GM18511 (cell line): ENCODE data around the gene ZNF48.

Experiments used
- ATAC-seq: cut with Tn5 transposase; IDR thresholded peaks from one replicate; pipeline ENCODE4 v1.9.1; 2021; ENCODE audit warnings: mild to moderate bottlenecking, moderate library complexity; ENCODE audit not compliant: unreplicated experiment

Gene ZNF48

DNA sequence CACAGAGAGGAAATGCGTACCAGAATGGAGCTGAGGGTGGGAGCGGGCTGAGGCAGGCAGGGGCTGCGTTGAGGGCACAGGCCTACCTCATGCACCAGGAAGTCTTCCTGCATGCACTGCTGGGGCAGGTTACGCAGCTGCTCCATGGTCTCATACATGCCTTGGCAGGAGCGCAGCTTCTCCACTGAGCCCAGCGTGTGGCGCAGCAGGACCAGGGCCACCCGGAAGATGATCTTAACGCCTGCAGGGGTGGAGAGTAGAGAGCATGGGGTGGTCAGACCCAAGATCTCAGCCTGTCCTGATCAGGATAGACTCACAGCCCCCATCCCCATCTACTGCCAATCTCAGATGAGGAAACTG, 36.7 kb upstream of the ZNF48 start:
- no peak for ATAC-seq

DNA sequence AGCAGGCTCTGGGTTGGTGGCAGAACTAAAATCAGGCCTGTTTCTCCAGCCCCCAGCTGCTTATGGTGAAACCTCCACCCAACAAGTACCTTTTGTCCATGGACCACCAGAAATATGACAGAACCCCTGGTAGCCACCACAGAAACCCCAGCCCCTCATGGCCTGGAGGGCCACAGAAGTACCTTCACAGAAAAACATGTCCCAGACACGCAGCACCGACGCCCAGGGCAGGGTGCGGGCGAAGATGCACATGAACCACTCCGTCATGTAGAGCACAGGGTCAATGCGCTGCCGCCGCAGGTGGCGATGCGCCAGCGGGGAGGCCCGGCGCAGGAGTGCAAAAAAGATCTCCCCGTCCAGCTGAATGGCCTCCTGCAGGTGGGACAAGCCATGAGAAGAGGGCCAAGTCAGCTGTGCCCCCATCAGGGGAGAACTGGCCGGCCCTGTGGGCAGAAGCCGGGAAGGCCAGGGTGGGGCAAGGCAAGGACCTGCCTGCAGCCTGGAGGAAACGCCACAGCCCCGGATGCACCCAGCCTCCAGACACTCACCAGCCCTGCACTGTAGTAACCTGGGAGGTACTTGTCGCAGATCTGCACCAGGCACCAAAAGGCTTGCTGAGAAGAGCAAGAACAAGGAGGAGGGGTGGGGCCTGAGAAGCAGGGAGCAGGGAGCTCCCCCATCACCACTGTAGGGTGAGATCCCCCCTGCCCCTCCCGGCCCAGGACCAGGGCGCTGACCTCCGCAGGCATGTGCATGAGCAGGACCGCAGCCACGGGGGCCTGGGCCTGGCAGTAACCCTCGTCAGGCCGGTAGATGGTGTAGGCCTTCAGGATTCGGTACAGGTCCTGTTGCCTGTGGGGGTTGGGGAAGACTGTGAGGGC, 36.0 kb upstream of the ZNF48 start:
- ATAC-seq = no peak

DNA sequence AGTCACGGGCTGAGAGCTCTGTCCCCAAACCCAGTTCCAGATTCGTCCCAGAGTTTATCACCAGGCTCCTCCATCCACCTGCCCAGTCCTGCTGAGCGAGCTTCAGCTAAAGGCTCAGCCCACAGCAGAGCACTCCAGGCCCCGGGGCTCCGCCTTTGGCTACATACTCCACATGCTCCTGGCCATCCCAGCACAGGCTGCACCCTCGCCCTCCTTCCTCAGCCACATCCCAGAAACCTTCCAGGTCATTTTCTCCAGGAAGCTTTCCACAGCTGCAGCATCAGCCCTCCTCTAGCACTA, 35.4 kb upstream of the ZNF48 start:
- ATAC-seq = no peak

DNA sequence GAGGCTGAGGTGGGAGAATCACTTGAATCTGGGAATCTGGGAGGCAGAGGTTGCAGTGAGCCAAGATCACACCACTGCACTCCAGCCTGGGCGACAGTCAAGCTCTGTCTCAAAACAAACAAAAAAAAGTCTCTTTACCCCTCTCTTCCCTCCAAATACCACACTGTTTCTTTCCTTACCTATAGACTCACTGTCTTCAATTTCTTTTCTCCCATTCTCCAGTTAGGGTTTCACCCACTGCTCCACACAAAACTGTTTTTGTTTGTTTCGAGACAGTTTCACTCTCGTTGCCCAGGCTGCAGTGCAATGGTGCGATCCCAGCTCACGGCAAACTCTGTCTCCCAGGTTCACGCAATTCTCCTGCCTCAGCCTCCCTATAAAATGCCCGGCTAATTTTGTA, 34.0 kb upstream of the ZNF48 start:
- ATAC-seq = no peak

DNA sequence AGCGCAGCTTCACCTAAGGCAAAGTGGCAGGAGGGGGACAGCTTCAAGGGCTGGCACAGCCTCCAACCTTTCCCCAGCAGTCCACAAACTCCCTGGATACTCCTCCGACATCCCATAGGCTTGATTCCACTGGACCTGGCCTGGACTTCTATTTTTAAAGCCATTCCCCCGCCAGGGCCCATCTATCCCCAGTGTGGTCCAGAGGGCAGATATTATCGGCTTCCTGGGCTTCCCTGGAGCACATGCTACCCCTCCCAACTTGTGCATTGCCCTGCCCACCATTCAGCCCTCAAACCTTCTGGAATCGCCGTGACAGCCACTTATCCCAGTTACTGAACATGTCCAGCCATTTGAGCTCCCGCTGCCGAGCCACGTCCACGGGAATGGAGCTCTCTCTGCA, 30.0 kb upstream of the ZNF48 start:
- no peak for ATAC-seq

DNA sequence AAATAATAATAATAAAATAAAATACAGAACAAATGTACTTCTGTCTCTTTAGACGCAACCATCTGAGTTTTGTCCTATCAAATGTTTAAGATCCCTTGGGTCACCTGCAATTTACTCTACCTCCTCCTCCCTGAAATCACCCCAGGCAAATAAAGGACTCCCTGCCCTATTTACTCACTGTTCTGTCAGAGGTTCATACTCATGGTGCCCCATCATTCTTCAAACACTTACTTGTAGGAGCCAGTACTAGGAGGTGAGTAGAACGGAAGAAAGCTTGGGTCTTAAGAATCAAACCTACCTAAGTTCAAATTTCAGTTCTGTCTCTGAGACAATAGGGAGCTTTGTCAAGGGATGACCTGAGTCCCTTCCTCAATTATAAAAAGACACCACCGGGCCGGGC, 28.7 kb upstream of the ZNF48 start:
- ATAC-seq = no peak

DNA sequence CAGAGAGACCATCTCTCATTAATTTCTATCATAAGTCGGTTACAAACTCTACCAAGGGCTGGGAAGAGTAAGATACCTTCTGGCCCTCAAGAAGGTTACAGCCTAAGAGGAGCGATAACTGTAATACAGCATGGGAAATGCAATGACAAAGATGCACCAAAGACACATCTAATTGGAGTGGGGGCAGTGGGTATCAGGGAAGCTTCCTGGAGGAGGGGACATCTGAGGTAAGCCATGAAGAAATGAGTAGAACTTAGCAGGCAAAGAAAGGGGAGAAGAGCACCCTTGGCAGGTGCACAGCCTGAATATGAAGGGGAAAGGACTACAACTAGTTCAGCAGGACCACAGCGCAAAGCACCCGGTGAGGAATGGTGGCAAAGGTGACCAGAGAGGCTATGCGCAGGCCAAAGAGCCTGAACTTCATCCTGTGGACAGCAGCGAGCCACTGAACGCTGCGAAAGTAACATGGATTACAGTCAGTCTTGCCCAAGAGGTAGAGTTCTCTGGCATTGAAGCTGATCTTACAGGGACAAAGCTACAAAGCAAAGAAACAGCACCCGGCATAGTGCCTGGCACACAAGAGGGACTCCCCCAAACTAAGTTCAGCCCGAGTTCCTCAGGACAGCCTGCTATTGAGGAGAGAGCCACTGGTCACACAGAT, 27.7 kb upstream of the ZNF48 start:
- no peak for ATAC-seq

DNA sequence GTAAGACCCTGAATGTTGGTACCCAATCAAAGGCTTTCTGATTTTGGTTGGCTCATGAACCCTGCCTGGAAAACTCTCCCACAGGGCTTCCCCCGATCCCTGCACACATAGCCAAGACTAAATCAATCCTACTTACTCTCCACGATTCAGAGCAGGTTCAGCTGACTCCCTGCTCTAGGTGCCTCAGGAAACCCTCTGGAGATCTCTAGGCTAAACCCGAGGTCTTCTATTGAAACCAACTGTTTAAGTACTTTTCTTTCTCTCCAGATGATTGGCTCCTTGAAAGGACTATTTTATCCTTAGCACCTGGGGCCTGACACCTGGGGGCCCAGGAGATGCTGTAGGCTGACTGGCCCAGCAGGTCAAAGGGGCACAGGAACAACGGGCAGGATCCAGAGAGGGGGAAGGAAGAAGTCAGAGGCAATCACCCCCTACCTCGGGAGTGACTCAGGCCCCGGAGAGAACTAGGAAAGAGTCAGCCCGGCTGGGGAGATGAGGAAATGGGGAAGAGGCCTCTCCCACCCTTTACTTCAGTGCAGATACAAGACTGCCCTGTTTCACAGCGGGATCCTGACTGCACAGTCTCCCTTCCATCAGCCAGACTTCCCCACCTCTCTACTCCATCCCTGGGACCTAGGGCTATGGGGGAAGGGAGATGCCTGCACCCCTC, 27.0 kb upstream of the ZNF48 start:
- no peak for ATAC-seq

DNA sequence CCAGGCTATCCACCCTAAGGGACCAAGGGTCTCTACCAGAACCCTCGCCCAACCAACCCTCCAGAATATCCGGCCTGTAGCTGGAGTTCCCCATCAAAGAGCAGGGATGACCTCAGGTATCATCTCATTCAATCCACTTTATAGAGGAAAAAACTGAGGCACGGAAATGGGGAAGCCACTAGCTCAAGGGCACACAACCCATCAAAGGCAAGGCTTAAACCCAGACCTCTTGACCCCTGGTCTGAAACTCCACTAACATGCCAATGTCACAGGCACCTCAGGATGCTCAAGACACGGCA, 26.5 kb upstream of the ZNF48 start:
- no peak for ATAC-seq

DNA sequence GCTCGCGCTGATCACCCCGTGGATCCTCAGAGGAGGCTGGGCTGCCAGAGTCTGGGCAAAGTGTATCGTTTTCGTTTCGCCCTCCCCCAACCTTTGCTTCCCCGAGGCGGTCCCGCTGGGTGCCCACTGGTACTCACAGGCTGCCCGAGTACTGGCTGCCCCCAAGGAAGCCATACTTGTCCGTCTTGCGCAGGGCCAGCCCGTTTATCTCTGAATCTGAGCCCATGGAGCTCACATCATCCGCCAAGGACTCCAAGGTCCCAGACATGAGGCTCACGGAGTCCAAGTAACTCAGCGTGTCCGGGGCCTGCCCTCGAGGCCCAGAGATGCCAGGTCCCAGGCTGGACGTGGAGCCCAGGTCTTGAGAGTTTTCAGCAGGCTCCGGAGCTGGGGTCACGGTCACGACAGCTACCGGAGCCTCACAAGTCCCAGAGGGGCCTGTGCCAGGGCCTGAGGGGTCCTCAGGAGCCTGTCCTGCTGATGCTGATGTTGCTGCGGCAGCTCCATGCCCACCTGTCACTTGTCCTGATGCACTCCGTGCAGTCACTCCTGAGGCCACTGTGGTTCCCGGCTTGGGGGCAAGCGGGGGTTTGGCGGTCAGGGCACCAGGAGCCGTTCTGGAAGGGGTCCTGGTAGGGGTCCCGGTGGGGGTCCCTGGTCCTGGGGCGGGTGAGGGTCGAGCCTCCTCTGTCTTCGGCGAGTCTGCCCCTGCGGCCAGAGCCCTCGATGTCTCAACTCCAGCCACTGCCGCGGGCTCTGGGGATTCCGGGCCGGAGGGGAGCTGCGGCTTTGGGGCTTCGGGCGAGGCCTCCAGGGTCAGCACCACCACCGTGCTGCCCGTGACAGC, 25.9 kb upstream of the ZNF48 start:
- ATAC-seq = no peak

DNA sequence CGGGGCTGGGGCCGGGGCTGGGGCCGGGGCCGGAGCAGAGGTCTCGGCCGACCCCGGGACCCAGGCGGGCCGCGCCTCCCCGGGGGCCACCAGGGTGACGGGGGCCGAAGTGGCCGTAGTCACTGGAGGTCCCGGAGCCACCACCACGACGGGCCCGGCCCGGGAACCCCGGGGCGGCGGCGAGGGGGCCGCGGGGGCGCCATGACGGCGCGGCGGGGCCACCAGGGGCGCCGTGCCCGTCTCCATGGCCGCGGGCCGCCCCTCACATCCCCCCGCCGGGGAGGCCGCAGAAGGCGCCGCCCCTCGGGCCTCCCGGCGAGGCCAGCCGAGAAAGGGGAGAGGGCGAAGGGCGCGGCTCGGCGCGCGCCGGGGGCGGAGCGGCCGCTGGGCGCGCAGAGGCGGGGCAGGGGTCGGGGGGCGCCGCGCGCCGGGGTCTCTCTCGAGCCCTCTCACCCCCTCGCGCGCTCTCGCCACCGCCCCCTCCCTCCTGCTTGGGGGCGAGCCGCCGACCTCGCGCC, 25.2 kb upstream of the ZNF48 start:
- peak; percentile 3 for ATAC-seq

DNA sequence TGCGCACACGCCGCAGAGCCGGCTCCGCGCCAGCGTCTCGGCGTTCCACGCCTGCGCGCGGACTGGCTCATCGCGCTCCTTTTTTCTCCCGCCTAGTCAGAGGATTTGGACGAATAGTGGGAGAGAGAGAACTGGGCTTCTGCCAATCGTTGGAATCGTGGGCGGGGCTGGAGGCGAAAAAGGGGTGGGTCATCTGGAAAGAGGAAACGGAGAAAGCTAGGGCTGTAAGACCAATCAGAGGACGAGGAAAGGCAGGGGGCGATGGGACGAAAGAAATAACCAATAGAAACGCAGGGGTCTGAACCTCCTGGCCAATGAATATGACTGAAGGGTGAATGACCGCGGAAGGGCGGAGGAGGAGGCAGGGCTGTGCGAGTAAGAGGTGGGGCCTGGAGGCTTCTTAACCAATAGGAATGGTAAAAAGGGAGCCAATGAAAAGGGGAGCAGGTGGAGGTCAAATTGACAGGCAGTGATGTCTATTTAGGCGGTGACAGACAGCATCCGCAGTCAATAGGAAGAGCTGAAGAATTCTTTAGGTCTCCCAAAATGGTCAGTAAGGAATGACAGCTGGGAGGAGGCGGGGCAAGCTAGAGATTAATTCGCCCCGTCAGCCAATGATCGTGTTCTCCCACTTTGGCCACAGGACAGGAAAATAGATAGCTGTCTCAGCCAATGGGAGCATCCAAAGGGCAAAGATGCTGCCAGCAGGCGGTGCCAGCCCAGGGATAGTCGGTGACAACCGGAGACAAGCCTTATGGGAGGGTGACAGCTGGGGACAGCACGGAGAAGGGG, 24.6 kb upstream of the ZNF48 start, which contains the start of gene TBC1D10B:
TBC1D10B (minus strand) TSS at position 39 of the 792 bp plus-strand sequence. CDS start 311 bp downstream, outside the sequence.
- peak; percentile 84 for ATAC-seq

DNA sequence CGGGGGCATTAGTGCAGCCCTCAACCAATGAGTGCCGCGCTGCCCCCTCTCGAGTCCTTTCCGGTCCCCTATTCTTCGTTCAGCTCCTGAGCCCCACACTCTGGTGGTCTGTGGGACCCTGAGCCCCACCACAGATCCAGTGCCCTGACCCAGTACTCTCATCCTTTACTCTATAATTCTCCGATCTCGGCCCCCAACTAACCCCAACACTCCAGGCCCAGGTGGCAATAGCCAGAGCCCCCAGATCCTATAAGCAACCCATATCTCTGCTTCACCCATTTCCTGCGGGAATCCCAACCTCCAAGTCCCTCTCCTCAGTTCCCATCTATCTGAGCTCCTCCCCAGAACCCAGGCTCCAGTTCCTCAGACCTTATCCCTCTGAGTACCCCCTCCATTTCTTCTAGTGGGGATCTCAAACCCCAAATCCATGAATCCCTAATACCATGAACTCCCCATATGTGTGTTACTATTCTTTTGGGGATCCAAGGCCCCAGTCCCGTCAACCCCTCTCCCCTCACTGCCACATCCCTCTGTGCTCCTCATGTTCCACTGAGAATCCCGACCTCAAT, 23.9 kb upstream of the ZNF48 start:
- no peak for ATAC-seq

DNA sequence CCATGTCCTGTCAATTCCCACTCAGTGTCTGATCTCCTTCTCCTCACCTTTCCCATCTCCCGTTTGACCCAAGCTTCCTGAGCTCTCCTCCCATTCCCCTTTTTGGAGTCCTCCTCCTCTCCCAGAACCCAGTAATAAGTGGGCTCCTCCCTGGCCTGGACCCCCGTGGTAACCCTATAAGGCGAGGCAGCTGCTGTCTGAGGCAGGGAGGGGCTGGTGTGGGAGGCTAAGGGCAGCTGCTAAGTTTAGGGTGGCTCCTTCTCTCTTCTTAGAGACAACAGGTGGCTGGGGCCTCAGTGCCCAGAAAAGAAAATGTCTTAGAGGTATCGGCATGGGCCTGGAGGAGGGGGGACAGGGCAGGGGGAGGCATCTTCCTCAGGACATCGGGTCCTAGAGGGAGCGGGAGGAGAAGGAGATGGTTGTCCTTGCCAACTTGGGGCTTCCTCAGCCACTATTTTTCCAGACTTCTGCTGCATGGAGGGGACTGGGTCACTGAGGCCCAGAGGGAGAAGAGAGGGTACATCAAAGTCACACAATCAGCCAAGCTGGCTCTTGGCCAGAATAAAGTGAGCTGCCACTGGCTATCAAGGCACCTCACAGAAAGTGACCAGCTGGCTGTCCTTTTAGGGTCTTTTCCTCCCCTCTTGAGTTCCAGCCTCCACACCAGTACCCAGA, 23.0 kb upstream of the ZNF48 start:
- ATAC-seq = no peak

DNA sequence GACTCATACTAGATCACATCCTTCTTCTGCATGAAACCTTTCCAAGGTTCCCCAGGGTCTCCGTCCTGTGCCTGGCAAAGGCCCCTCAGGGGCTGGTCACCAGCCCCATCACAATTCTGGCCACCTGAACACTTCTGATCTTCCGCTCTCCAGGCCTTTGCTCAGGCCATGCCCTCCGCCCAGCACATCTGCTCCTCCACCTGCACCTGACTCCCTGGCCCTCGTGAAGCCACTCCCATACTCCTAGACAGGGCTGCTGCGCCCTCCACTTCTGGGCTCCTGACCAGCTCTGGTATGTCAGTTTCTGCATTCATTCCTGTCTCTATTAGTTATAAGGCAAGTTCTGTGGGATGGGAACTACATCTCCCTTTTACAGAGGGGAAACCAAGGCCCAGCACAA, 22.5 kb upstream of the ZNF48 start:
- ATAC-seq = no peak

DNA sequence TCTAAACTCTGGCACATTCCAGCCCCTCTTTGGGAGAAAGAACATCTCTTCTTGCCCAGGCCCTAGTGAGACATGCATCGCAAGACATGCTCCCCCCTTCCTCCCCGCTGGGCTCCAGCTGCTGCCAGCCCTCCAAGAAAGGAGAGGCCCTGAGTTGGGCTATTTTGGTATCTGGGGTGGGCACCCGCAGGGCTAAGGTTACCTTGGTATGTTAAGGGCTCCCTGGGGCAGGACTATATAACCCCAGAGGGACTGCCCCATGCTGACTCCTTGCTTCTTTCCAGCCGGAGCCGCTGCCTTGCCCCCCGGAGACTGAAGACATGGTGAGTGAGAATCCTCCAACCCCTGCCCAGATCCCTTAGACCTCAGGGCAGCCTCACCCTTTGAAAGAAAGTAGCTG, 20.7 kb upstream of the ZNF48 start, which contains the start of gene MYL11:
MYL11 (plus strand) TSS at position 265 of the 400 bp plus-strand sequence; CDS start at position 321, 56 bp downstream.
- no peak for ATAC-seq

DNA sequence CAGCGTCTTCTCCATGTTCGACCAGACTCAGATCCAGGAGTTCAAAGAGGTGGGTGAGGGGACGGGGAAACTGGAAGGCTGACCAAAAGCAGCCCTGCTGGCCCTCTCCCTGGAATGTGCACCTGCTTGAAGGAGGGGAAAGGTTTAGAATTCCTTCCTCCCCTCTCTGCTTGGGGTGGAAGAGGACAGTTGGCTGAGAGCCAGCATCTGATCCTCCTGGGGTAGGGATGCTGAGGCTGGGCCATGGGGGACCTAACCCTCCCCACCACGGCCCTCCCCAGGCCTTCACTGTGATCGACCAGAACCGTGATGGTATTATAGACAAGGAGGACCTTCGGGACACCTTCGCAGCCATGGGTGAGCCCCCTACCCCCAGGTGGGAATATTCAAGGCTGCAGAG, 19.4 kb upstream of the ZNF48 start:
- ATAC-seq = no peak

DNA sequence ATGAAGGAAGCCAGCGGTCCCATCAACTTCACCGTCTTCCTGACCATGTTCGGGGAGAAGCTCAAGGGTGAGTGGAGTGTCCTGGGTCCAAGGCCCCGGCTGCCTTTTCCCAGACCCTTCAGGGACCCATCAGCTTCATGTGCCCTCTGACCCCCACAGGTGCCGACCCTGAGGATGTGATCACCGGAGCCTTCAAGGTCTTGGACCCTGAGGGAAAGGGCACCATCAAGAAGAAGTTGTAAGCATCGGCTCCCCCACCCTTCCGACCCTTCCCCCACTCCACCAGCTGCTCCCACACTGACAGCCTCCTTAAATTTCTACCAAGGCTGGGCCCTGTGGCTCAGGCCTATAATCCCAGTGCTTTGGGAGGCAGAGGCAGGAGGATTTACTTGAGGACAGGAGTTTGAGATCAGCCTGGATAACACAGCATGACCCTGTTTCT, 18.7 kb upstream of the ZNF48 start:
- ATAC-seq = no peak
